Mesenchymal stem cell (in vitro differentiated cells and primary cell): ENCODE measurements around the gene FBXL15.

Experiments
- DNase-seq: peaks from one replicate; pipeline ENCODE4 v3.0.0-alpha.2; 2013
- H2AFZ ChIP-seq: one replicate; pipeline ENCODE4 v1.6.1; 2013; ENCODE audit warnings: low read depth, mild to moderate bottlenecking, control low read depth, inconsistent platforms, low read length, moderate library complexity
- H2AK5ac ChIP-seq: 2 replicates; pipeline ENCODE4 v1.6.1; 2013; ENCODE audit warnings: low read length, moderate library complexity, mild to moderate bottlenecking, inconsistent platforms; ENCODE audit not compliant: severe bottlenecking
- H2BK120ac ChIP-seq: one replicate; pipeline ENCODE4 v1.6.1; 2013; ENCODE audit warnings: low read depth, mild to moderate bottlenecking, inconsistent platforms, low read length, moderate library complexity
- H2BK12ac ChIP-seq, 2 experiments: one replicate each; pipeline ENCODE4 v1.6.1; 2013; ENCODE audit warnings: inconsistent platforms in 2 of 2, low read length in 2 of 2, mild to moderate bottlenecking in 2 of 2, moderate library complexity in 2 of 2, control low read depth in 1 of 2
- H2BK15ac ChIP-seq: one replicate; pipeline ENCODE4 v1.6.1; 2013; ENCODE audit warnings: mild to moderate bottlenecking, low read depth, inconsistent platforms; ENCODE audit not compliant: poor library complexity, severe bottlenecking
- H2BK5ac ChIP-seq: 2 replicates; pipeline ENCODE4 v1.6.1; 2013; ENCODE audit warnings: low read depth, mild to moderate bottlenecking, low read length, control low read depth, inconsistent platforms; ENCODE audit not compliant: poor library complexity, severe bottlenecking
- H3K14ac ChIP-seq, 2 experiments: one replicate each; pipeline ENCODE4 v1.6.1; 2013; ENCODE audit warnings: inconsistent platforms in 2 of 2, low read length in 2 of 2, control low read depth in 1 of 2, mild to moderate bottlenecking in 1 of 2, moderate library complexity in 1 of 2
- H3K18ac ChIP-seq, 2 experiments: one replicate each; pipeline ENCODE4 v1.6.1; 2013; ENCODE audit warnings: inconsistent platforms in 2 of 2, low read length in 2 of 2, control low read depth in 1 of 2, low read depth in 1 of 2, mild to moderate bottlenecking in 1 of 2
- H3K23ac ChIP-seq, 2 experiments: one replicate each; pipeline ENCODE4 v1.6.1; 2013; ENCODE audit warnings: inconsistent platforms in 2 of 2, low read length in 2 of 2, mild to moderate bottlenecking in 2 of 2, moderate library complexity in 2 of 2, control low read depth in 1 of 2
- H3K27ac ChIP-seq: 2 replicates; pipeline ENCODE4 v1.5.1; 2013; ENCODE audit warnings: mild to moderate bottlenecking, moderate library complexity, low read length, control low read depth, inconsistent platforms; ENCODE audit not compliant: poor library complexity, severe bottlenecking
- H3K27me3 ChIP-seq, 2 experiments: 2 replicates each; pipeline versions ENCODE4 v1.6.1 to v1.7.0; 2013; ENCODE audit warnings: low read length in 2 of 2, mild to moderate bottlenecking in 2 of 2, moderate library complexity in 2 of 2, control low read depth in 1 of 2, inconsistent platforms in 1 of 2; ENCODE audit not compliant: control insufficient read depth in 1 of 2, insufficient read depth in 1 of 2
- H3K36me3 ChIP-seq, 2 experiments: 2 replicates each; pipeline versions ENCODE4 v1.6.1 to v1.7.0; 2013; ENCODE audit warnings: low read length in 2 of 2, control low read depth in 1 of 2, inconsistent platforms in 1 of 2, low read depth in 1 of 2, mild to moderate bottlenecking in 1 of 2; ENCODE audit not compliant: insufficient read depth in 2 of 2, control insufficient read depth in 1 of 2
- H3K4ac ChIP-seq, 2 experiments: one replicate each; pipeline ENCODE4 v1.6.1; 2013; ENCODE audit warnings: inconsistent platforms in 2 of 2, low read length in 2 of 2, mild to moderate bottlenecking in 2 of 2, moderate library complexity in 2 of 2, control low read depth in 1 of 2, low read depth in 1 of 2
- H3K4me1 ChIP-seq: 2 replicates; pipeline ENCODE4 v1.6.1; 2013; ENCODE audit warnings: low read depth, low read length, control low read depth; ENCODE audit not compliant: control insufficient read depth, insufficient read depth
- H3K4me2 ChIP-seq: 2 replicates; pipeline ENCODE4 v1.6.1; 2013; ENCODE audit warnings: low read length, mild to moderate bottlenecking, inconsistent platforms; ENCODE audit not compliant: poor library complexity, severe bottlenecking
- H3K4me3 ChIP-seq, 2 experiments: 2 replicates each; pipeline versions ENCODE4 v1.5.1 to v1.7.0; 2013; ENCODE audit warnings: low read length in 2 of 2, mild to moderate bottlenecking in 2 of 2, control low read depth in 1 of 2, low read depth in 1 of 2; ENCODE audit not compliant: insufficient read depth in 1 of 2
- H3K79me1 ChIP-seq: replicated peaks from 2 replicates; pipeline ENCODE4 v1.6.1; 2013; ENCODE audit warnings: mild to moderate bottlenecking, control low read depth, low read length, inconsistent platforms; ENCODE audit not compliant: poor library complexity, severe bottlenecking
- H3K9ac ChIP-seq: 2 replicates; pipeline ENCODE4 v1.7.0; 2013; ENCODE audit warnings: mild to moderate bottlenecking, low read length, moderate library complexity
- H3K9me3 ChIP-seq: 2 replicates; pipeline ENCODE4 v1.7.0; 2013; ENCODE audit warnings: mild to moderate bottlenecking, low read length; ENCODE audit not compliant: control insufficient read depth
- H4K8ac ChIP-seq: one replicate; pipeline ENCODE4 v1.6.1; 2013; ENCODE audit warnings: inconsistent platforms, mild to moderate bottlenecking, low read length, moderate library complexity
- H4K91ac ChIP-seq: one replicate; pipeline ENCODE4 v1.6.1; 2013; ENCODE audit warnings: mild to moderate bottlenecking, low read length, inconsistent platforms
- WGBS: methylation state at CpG from one replicate; pipeline ENCODE4 v1.1.7; 2013; ENCODE audit warnings: mixed read lengths; 5-methylcytosine and 5-hydroxymethylcytosine counted together

FBXL15 gene

DNA sequence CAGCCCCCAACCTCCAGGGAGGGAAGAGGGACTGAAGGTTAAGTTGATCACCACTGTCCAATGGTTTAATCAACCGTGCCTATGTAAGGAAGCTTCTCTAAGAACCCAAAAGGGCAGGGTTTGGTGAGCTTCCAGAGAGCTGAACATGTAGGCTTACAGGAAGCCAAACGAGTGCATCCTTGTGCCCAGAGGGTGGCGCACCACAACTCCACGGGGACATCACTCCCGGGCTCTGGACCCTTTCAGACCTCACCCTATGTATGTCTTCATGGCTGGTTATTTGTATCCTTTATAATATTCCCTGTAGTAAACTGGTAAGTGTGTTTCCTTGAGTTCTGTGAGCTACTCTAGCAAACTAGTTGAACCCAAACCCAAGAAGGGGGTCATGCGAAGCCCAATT, 36.6 kb upstream of the FBXL15 start:
- no peak overlapping the region for H3K4me2 ChIP-seq
- H2BK12ac ChIP-seq: no peak overlapping the region
- no peak overlapping the region for H3K27ac ChIP-seq
- peak; percentile 21 for DNase-seq
- H3K9me3 ChIP-seq: no peaks in the 10 kb centered on the region
- H4K8ac ChIP-seq: no peak overlapping the region
- H2BK15ac ChIP-seq: no peak overlapping the region
- H3K4me1 ChIP-seq: peaks cover 6% of the 10 kb centered on the region
- no peak overlapping the region for H3K23ac ChIP-seq
- H3K4me3 ChIP-seq: no peak overlapping the region
- no peak overlapping the region for H4K91ac ChIP-seq
- no peak overlapping the region for H2BK5ac ChIP-seq
- WGBS: 48% methylated on average over 4 of the region's 6 CpGs
- H3K79me1 ChIP-seq: peaks cover 14% of the 10 kb centered on the region
- no peak overlapping the region for H2AFZ ChIP-seq
- H3K9ac ChIP-seq: no peak overlapping the region
- no peaks in the 10 kb centered on the region for H3K27me3 ChIP-seq
- H3K18ac ChIP-seq: no peak overlapping the region
- H3K4ac ChIP-seq: no peak overlapping the region
- no peak overlapping the region for H3K14ac ChIP-seq
- no peak overlapping the region for H2BK120ac ChIP-seq
- peaks cover 42 to 53% of the 10 kb centered on the region in 2 experiments for H3K36me3 ChIP-seq
- no peak overlapping the region for H2AK5ac ChIP-seq

DNA sequence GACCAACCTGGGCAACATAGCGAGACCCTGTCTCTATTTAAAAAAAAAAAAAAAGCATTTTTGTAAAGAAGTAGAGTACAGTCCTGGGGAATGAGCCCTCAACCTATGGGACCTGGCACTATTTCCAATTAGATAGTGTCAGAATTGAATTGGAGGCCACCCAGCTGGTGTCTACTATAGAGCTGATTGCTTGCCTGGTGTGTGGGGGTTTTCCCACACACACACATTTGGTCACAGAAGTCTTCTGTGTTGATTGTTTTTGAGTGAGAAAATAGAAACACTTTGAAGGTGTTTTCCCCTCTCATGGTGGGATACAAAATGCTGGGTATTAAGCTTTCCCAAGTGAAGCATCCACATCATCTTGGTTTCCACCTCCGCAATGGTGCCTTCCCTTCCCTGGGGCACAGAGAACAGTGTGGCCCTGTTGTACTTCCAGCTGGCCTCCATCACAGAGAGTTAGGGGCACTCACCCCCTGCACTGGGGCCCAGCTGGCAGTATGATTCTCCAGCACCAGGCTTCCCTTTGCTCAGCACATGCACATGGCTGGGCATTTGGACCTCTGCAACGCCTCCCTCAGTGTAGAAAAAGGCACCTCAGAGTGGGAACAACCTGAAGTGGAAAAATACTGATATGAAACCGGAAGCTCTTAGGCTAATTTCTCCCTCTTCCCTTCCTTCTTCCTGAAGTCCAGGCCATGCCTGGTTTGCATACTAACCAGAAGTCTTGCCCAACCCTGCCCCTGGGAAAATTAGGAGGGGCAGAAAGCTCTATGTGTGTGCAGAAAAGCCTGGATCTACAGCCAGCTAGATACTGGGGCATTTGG, 35.8 kb upstream of the FBXL15 start:
- Histone ChIP-seq H3K79me1 (peaks cover 14% of the 10 kb centered on the region), H3K4ac (no peak overlapping the region), H3K23ac (no peak overlapping the region), H2BK15ac (no peak overlapping the region), H2BK120ac (no peak overlapping the region), H3K9me3 (no peaks in the 10 kb centered on the region), H3K4me3 (no peak overlapping the region), H3K4me2 (no peak overlapping the region), H3K18ac (peak overlapping the region in 1 of 2 experiments; percentile 49), H3K36me3 (peaks cover 34 to 45% of the 10 kb centered on the region in 2 experiments), H4K91ac (peak overlapping the region; percentile 34), H2AK5ac (peak overlapping the region; percentile 16), H3K9ac (peak overlapping the region; percentile 65), H3K27me3 (no peaks in the 10 kb centered on the region), H3K27ac (peak overlapping the region; percentile 30), H2AFZ (no peak overlapping the region), H3K14ac (no peak overlapping the region), H4K8ac (peak overlapping the region; percentile 75), H3K4me1 (peaks cover 6% of the 10 kb centered on the region), H2BK5ac (no peak overlapping the region), H2BK12ac (no peak overlapping the region)
- peak; percentile 62 for DNase-seq
- 77% methylated on average over 4 of the region's 4 CpGs for WGBS

- H2BK15ac ChIP-seq: no peak overlapping the region
- H2AFZ ChIP-seq: no peak overlapping the region
- no peak overlapping the region for H3K4ac ChIP-seq
- peaks cover 0 to 1% of the 10 kb centered on the region in 2 experiments for H3K36me3 ChIP-seq
- DNase-seq: no peak
- no peak overlapping the region for H2BK5ac ChIP-seq
- H3K4me2 ChIP-seq: no peak overlapping the region
- H3K4me1 ChIP-seq: peaks cover 14% of the 10 kb centered on the region
- WGBS: over 99% methylated on average over 3 of the region's 3 CpGs
- H3K18ac ChIP-seq: no peak overlapping the region
- H3K4me3 ChIP-seq: no peak overlapping the region
- H3K14ac ChIP-seq: no peak overlapping the region
- no peaks in the 10 kb centered on the region for H3K9me3 ChIP-seq
- H3K79me1 ChIP-seq: no peaks in the 10 kb centered on the region
- H3K27me3 ChIP-seq: peaks cover 0 to 8% of the 10 kb centered on the region in 2 experiments
- no peak overlapping the region for H3K23ac ChIP-seq
- H2BK12ac ChIP-seq: no peak overlapping the region
- H3K27ac ChIP-seq: no peak overlapping the region
- no peak overlapping the region for H2BK120ac ChIP-seq
- no peak overlapping the region for H4K91ac ChIP-seq
- no peak overlapping the region for H4K8ac ChIP-seq
- H3K9ac ChIP-seq: no peak overlapping the region
- H2AK5ac ChIP-seq: no peak overlapping the region
Observed at GRCh38 chr10:102389894-102390293, 30.7 kb upstream of the FBXL15 start.

DNA sequence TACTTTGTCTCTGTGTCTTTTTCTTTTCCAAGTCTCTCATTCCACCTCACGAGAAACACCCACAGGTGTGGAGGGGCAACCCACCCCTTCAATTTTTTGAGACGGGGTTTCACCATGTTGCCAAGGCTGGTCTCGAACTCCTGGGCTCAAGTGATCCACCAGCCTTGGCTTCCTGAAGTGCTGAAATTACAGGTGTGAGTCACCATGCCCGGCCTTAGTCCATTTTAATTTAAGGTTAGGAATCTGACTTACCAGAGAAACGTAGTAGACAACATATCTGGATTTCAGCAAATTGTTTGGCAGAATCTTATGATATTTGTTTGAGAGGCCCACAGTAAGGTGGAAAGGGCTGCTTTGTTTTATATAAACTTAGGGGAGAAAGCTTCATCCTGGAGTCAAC, 28.3 kb upstream of the FBXL15 start:
- Histone ChIP-seq H2BK12ac (no peak overlapping the region), H3K4ac (no peak overlapping the region), H2BK5ac (no peak overlapping the region), H2BK15ac (no peak overlapping the region), H3K4me2 (no peak overlapping the region), H4K91ac (no peak overlapping the region), H2BK120ac (no peak overlapping the region), H2AFZ (no peak overlapping the region), H4K8ac (no peak overlapping the region), H3K36me3 (peaks cover 0 to 9% of the 10 kb centered on the region in 2 experiments), H3K27ac (no peak overlapping the region), H3K4me3 (no peak overlapping the region), H3K4me1 (peaks cover 23% of the 10 kb centered on the region), H3K14ac (no peak overlapping the region), H3K9ac (no peak overlapping the region), H3K27me3 (peaks cover 0 to 8% of the 10 kb centered on the region in 2 experiments), H3K79me1 (peaks cover 13% of the 10 kb centered on the region), H2AK5ac (no peak overlapping the region), H3K23ac (no peak overlapping the region), H3K18ac (no peak overlapping the region), H3K9me3 (no peaks in the 10 kb centered on the region)
- 85% methylated on average over 5 of the region's 5 CpGs for WGBS
- DNase-seq: no peak
